Fibroblast of pulmonary artery (primary cell): ENCODE measurements around the gene CADM3.

Experiments
- DNase-seq: peaks from one replicate; pipeline ENCODE4 v3.0.0-alpha.2; 2010; ENCODE audit warnings: low read depth
- H3K4me3 ChIP-seq: replicated peaks from 2 replicates; pipeline ENCODE4 v1.5.1; 2011; ENCODE audit warnings: low read depth, mild to moderate bottlenecking, control low read depth, low read length, moderate library complexity
- CTCF ChIP-seq: IDR thresholded peaks from 2 replicates; pipeline ENCODE4 v1.5.1; 2011; ENCODE audit warnings: mild to moderate bottlenecking, control low read depth, low read length, inconsistent platforms; ENCODE audit errors: missing control alignments

Gene CADM3

GRCh38 chr1:159211331-159212136 lies 40.1 kb downstream of the CADM3 start:
- peak; percentile 82 for DNase-seq
- no peak overlapping the region for H3K4me3 ChIP-seq
- TF ChIP-seq CTCF, result peak; percentile 84

GRCh38 chr1:159212596-159212995 lies 41.2 kb downstream of the CADM3 start:
- TF ChIP-seq CTCF, result no peak
- H3K4me3 ChIP-seq, result no peak overlapping the region
- no peak for DNase-seq

GRCh38 chr1:159214149-159214760 lies 42.8 kb downstream of the CADM3 start:
- peak; percentile 94 for TF ChIP-seq CTCF
- peak; percentile 60 for DNase-seq

GRCh38 chr1:159218649-159219636 lies 47.5 kb downstream of the CADM3 start:
- DNase-seq, result no peak
- TF ChIP-seq CTCF, result no peak

More at GRCh38 chr1:159214149-159214760, 42.8 kb downstream of the CADM3 start:
- no peak overlapping the region for H3K4me3 ChIP-seq

GRCh38 chr1:159222075-159222865 lies 50.9 kb downstream of the CADM3 start:
- TF ChIP-seq CTCF, result no peak
- DNase-seq, result no peak
- H3K4me3 ChIP-seq, result no peak overlapping the region

More at GRCh38 chr1:159218649-159219636, 47.5 kb downstream of the CADM3 start:
- no peak overlapping the region for H3K4me3 ChIP-seq

GRCh38 chr1:159223004-159223403 lies 51.6 kb downstream of the CADM3 start:
- DNase-seq, result no peak
- TF ChIP-seq CTCF, result no peak
- H3K4me3 ChIP-seq, result no peak overlapping the region
